Lower leg skin (tissue), 3 donors: Measurements from ENCODE around the gene CRYL1.

Source experiments
- CTCF ChIP-seq, 3 donors: fragments of 450-650 bp; IDR thresholded peaks; one replicate each; pipeline ENCODE4 v1.5.1; 2016; ENCODE audit warnings: antibody characterized with exemption in 3 of 3, mild to moderate bottlenecking in 3 of 3, moderate library complexity in 2 of 3
- POLR2A ChIP-seq, 2 donors: fragments of 450-650 bp; IDR thresholded peaks; one replicate each; pipeline ENCODE4 v1.6.1; 2016 to 2017; ENCODE audit warnings: antibody characterized with exemption in 2 of 2, mild to moderate bottlenecking in 1 of 2, moderate library complexity in 1 of 2

- TF ChIP-seq POLR2A (IDR thresholded peaks at IDR 0.05), result no peak
- no peak for TF ChIP-seq CTCF (IDR thresholded peaks at IDR 0.05)
These were observed 146.9 kb downstream of the CRYL1 start for GRCh38 chr13:20378721-20379120.
